Muscle of back (tissue), 13 donors: ENCODE results near the gene STX3. TPM values are rescaled to one million over a fixed set of nuclear protein-coding genes. Genes with fewer than 3 reads are reported as not detected.

ENCODE experiments used
- DNase-seq, 3 donors: peaks; one replicate each; pipeline versions ENCODE4 v3.0.0 to v3.0.0-alpha.2; 2013
- long read RNA-seq, 9 donors: transcript quantifications; one replicate each; lab custom pipeline, GENCODE V29; 2026
- polyA plus RNA-seq, 10 donors: library from polyadenylated mRNA; unstranded; fragments of 120-200 nt; gene quantifications; one replicate each; pipeline ENCODE4 v1.2.1, GENCODE V29; 2013; ENCODE audit not compliant: insufficient read length in 10 of 10

STX3 gene
- 1 to 10 TPM; 2.9 to 8.5 (median 5.4) TPM for polyA plus RNA-seq
- long read RNA-seq, donor 1 = 0 reads
- long read RNA-seq, donor 2 = 0 reads
- long read RNA-seq, donor 3 = 0 reads
- long read RNA-seq, donor 4 = 0 reads
- long read RNA-seq, donor 5, partial matches to known transcripts = 0 of 1 reads
- long read RNA-seq, donor 5, other reads (novel, unspliced or antisense) = 0 of 1 reads
- long read RNA-seq, donor 6 = 0 reads
- long read RNA-seq, donor 7, partial matches to known transcripts = 0 of 1 reads
- long read RNA-seq, donor 7, other reads (novel, unspliced or antisense) = 0 of 1 reads
- long read RNA-seq, donor 8 = 0 reads
- long read RNA-seq, donor 9 = 0 reads

DNA sequence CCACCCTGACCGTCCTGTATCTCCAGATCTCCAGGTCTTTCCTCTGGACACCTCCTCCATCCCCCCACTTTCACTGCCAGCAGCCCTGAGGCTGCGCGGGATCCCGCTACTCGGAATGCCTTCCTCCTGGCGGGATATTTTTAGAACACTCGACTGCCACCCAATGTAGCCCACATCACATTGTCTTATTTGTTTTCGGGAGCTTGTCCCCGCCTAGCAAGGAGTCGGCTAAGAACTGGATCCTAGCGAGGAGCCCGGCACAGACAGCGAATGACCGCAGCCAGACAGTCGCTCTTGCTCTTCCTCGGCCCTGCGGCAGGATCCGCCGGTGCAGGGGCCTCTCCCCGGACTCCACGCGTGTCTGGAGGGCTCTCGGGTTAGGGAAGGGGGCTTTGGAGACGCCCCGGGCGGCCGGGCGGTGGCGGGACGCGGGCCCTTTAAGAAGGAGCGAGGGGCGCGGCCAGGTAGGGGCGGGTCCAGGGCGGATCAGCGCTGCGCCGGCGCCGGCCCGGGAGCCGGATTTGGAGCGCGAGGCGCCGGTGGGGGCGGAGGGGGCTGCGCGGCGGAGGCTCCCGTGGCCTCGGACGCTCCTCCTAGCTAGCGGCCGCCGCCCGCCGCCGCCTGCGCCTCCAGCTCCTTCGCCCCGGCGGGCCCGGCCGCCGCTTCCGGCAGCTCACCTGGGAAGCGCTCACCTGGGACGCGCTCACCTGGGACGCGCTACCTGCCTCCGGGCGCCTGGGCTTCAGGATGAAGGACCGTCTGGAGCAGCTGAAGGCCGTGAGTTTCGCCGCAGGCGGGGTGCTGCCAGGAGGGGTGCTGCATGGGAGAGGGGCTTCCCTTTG, at the start of gene STX3:
STX3 (plus strand) TSS at position 518 of the 842 bp plus-strand sequence; CDS start at position 748, 230 bp downstream.
- peak; percentile 20 to 58 (median 27) for DNase-seq

DNA sequence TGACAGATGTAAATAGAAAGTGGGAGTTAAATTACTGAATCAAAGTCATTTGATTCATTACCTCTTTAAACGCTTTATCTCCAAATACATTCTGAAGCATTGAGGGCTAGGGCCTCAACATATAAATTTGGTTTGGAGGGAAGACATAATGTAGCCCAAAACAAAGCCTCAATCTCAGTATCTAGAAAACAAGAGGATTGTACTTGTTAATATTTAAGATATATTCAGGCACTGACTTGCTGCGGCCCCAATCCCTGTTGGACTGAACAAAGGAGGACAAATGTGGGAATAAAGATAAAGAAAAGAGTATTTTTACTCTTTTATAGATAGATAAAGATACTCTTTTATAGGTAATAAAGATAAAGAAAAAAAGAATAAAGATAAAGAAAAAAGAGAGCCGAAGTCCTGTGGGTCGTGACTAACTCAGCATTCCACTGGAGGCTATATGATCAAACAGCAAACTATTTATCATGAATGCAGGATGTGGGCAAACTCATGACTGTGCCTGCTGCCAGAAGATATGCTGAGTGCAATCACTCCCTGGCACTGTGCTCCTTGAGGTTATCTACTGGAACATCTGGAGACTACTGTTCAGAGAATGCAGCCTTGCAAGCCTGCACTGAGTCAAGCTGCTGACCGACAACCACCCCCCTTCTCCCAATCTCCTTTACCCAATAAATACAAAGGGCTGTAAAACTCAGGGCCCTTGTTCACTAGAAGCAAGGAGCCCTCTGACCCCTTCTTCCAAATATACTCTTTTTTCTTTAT, 48.5 kb upstream of the STX3 start:
- DNase-seq = peak in 1 of 3 donors; percentile 44

DNA sequence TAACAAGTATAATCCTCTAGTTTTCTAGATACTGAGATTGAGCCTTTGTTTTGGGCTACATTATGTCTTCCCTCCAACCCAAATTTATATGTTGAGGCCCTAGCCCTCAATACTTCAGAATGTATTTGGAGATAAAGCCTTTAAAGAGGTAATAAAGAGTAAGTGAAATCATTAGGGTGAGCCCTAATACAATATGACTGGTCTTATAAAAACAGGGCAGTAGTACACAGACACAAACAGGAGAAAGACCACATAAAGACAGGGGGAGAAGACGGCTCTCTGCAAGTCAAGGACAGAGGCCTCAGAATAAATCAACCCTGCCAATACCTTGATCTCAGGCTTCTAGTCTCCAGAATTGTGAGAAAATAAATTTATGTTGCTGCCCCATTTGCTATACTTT, 47.8 kb upstream of the STX3 start:
- DNase-seq = no peak

DNA sequence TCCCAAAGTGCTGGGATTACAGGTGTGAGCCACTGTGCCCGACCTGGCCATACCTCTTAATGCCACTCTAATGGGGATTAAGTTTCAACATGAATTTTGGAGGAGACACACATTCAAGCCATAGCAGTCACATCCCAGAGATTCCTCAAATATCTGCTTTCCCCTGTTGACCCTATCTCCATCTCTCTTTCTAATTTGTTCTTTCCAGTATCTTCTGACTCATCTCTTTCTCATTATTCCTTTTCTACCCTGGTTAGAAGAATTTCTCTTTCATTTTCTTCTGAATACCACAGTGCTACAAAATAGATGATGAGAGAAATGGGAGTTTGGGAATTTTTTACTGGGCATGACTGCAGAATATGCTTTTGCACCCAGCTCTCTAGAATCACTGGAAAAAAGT, 46.6 kb upstream of the STX3 start:
- DNase-seq = no peak

DNA sequence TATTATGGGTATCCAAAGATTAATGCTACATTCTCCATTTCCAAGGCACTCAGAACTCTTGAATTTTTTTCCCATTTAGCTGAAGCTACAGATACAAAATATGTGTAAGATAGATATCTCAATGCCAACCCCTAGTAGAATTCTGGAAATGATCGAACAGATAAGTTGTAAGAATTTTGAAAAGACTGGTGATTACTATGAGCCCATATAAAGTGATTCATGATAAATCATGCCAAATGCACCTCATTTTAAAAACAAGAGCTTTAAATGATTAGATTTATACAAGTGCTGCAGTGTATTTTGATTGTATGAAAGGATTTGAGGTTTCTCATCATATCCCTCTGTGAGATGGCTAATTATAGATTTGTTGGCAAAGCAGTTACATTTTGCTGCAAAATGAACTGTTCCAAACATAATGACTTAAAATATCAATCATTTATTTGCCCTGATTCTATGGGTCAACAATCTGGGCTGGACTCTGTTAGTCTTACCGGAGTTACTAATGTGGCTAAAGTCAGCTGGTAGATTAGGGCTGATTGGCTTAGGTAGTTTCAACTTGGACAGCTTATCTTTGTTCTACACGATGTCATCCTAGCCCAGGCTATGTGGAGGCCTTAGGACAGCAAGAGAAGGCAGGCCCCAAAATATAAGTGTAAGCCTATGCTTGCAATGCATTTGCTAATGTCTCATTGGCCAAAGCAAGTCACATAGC, 44.9 kb upstream of the STX3 start:
- no peak for DNase-seq

DNA sequence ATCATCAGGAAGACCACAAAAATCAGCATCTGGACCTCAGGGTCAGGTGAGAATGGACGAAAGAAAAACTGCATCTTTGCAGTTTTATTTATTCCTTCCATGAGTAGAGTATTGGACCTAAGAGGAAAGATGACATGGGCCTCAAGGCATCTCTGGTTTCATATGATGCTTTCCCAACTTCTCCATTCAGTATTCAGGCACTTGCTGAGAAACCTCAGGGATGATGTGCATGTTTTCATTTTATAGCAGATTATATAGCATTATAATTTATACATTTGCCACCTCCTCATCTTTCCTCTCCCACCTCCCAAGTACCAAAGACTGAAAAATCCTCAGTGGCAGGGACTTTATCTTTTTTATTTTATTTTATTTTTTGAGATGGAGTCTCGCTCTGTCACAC, 41.4 kb upstream of the STX3 start, which contains the start of gene OR10V1:
OR10V1 (minus strand) TSS at position 101 of the 400 bp plus-strand sequence; CDS start at position 101, 0 bp downstream.
- no peak for DNase-seq

DNA sequence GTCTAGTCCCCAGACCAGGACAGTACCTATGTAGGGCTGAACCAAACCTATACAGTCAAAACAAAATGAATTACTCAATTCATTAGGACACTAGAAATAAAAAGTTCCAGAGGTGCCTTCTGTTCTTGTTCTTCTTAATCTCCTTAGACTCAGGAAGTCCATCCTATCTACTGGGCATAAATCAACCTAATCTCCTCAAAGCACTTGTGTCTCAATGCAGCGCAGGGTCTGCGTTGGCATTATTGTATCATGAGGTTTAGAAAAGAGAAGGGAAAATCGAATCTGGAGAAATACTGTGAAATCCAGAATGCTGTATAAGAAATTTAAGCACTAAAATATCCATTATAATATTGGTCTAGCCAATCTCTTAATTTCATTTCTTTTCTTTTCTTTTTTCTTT, 39.1 kb upstream of the STX3 start:
- DNase-seq = no peak

DNA sequence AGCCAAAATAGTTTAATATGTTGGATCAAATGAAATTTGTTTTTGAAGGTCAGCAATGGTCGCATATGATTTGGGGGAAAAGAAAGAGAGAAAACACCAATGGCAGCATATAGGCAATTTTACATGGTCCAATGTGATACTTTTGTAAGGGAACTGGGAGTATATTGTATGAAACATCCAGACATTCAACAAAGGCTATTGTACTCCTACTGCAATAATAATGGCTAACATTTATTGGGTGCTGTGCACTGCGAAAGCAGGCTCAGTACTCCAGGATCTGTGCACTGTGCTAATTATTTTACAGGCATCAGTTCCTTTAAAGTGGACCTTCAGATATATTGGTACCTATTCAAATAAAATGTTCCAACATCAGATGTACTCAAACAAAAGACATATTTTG, 35.6 kb upstream of the STX3 start:
- no peak for DNase-seq

DNA sequence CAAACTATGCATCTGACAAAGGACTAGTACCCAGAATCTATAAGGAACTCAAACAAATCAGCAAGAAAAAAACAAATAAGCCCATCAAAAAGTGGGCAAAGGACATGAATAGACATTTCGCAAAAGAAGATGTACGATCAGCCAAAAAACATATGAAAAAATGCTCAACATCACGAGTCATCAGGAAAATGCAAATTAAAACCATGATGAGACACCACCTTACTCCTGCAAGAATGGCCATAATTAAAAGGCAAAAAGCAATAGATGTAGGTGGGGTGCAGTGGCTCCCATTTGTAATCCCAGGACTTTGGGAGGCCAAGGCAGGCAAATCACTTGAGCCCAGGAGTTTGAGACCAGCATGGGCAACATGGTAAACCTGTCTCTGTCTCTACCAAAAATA, 31.1 kb upstream of the STX3 start:
- DNase-seq = no peak

DNA sequence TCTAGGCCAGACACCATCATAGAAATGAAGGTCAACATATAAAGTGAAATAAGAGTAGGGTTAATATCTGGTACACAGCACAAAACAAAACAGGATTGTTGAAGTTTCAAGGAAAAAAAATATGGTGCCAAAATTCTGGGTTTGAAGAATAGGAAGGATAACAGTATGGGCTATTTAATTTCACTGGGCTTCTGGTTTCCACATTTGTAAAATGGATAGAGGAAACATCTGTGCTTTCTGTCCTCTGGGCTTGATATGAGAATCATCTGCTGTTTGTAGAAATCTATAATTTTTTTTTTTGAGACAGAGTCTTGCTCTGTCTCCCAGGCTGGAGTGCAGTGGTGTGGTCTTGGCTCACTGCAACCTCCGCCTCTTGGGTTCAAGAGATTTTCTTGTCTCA, 27.8 kb upstream of the STX3 start:
- peak in 1 of 3 donors; percentile 7 for DNase-seq

DNA sequence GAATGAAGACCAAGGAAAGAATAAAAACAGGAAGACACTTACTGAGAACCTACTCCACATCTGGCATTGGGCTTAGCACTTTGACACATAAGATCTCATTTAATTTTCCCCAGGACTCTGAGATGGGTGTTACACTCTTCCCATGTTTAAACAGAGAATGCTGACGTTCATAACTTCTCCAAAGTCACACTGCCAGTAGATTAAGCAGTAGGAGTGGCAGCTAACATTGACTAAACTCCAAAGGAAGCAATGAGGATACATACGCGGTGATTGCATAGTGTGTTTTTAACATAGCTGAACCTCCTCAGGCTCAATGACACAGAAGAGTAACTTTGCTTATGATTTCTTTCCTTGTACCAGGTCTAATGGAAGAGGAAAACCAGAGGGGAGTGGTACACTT, 27.0 kb upstream of the STX3 start:
- peak in 1 of 3 donors; percentile 7 for DNase-seq

DNA sequence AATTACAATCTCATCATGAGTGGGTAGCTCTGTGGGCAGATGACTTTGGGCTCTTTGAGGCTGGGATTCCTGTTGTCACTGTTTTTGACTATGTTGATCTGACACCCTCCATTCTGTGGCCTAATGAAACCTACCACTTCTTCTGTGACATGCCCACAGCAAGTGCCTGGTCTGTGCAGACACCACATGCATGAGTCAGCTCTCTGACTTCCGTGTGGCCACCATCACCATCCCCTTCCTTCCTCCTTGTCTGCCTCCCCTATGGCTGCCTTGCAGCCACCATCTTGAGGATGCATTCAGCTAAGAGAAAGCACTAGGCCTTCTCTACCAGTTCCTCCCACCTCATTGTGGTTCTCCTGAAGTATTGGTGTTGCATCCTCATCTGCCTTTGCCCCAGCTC, 26.3 kb upstream of the STX3 start:
- DNase-seq = no peak

DNA sequence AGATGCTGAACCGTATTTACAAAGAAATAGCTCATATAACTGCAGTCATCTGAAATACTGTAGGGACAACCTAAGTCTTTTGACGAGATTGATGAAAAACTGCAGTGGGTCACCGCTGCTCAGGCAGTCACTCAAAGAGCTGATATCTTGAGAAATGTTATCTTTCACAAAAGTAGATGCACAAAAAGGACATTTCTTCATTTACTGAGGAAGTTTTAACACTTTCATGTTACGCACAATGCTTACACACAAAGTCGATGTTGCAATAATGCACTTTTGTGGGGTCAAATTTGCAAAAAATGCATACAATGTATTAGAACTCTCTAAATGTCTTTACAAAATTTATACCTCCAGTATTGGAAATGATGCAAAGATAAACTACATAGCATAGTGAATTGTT, 25.3 kb upstream of the STX3 start:
- no peak for DNase-seq

DNA sequence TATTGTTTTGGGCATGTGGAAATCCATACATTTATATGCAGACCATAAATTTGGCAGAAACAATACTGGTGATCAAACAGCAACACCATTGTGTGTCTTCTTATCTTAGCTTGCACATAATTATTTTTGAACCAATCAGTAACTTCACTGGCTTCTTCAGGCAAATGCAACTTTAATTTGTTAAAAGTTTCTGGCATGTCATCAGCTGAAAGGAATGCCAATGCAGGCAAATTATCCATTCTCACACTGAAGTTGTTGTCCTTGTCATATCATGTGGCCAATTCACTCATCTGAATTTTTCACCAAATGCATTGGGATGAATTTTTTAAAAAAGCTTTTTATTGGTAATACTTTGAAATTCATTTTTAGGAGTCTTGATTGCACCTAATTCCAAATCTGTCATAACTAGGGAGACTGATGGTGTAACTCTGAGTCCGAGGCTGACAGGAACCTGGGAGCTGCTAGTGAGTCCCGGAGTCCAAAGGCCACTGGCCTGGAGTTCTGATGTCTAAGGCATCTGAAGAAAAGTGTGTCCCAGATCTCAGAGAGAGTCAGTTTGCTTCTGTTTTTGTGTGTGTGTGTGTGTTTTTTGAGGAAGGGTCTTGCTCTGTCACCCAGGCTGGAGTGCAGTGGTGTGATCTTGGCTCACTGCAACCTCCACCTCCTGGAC, 24.1 kb upstream of the STX3 start:
- DNase-seq = no peak

DNA sequence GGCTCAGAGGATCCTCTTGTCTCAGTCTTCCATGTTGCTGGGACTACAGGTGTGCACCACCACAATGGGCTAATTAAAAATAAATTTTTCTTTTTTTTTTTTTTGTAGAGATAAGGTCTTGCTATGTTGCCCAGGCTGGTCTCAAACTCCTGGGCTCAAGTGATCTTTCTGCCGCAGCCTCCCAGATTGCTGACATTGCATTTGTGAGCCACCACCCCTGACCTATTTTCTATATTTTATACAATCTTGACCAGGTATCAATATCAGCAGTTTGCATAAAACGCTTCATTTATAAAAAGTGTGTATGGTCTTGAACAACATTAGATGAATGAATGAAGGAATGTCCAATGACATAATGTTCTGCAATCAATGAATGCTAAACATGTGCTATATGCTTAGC, 9.1 kb upstream of the STX3 start:
- no peak for DNase-seq

DNA sequence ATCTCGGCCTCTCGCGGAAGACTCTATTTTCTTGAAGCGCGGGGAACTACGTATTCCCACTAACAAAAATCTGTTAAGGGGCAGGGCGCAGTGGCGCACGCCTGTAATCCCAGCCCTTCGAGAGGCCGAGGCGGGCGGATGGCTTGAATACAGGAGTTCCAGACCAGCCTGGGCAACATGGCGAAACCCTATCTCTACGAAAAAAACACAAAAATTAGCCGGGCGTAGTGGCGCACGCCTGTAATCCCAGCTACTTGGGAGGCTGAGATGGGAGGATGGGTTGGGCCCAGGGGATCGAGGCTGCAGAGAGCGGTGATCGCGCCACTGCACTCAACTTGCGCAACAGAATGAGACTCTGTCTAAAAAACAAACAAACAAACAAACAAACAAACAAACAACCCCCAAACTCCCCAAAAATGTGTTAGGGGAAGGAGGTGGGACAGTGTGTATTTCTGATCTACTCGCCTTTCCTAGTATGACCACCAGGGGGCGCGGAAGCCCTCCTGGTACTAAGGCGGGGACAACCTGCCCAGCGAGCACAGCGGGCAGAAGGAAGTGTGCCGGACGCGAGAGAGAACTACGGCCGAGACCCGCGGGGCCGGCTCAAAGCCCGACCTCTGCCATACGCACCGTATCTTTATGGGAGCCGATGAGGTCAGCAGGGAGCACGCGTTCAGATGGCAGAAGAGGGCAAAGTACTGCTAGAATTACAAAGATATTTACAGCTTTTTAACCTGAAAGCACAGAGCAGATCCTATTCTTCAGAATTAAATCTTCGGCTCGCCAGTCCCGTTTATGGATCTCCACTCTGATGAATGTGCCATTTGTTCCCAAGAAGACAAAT, 1.3 kb upstream of the STX3 start:
- DNase-seq = peak; percentile 56 to 87 (median 83)

DNA sequence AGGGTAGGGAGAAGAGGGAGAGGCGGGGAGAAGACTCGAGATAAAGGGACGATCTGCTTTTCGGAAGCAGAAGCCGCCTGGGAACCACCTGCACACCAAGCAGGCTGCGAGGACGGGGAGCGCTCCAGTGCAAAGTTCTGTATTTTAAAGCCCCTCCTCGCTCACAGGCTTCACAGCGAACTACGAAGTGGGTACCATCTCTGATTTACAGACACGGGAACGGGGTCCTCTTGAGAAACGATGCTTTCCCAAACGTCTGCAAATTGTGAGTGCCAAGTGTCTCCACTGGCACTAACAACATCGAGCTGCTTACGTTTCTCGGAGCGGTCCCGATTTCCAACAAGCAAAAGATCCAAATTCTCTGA, 700 bp upstream of the STX3 start:
- DNase-seq = peak in 1 of 3 donors; percentile 10

DNA sequence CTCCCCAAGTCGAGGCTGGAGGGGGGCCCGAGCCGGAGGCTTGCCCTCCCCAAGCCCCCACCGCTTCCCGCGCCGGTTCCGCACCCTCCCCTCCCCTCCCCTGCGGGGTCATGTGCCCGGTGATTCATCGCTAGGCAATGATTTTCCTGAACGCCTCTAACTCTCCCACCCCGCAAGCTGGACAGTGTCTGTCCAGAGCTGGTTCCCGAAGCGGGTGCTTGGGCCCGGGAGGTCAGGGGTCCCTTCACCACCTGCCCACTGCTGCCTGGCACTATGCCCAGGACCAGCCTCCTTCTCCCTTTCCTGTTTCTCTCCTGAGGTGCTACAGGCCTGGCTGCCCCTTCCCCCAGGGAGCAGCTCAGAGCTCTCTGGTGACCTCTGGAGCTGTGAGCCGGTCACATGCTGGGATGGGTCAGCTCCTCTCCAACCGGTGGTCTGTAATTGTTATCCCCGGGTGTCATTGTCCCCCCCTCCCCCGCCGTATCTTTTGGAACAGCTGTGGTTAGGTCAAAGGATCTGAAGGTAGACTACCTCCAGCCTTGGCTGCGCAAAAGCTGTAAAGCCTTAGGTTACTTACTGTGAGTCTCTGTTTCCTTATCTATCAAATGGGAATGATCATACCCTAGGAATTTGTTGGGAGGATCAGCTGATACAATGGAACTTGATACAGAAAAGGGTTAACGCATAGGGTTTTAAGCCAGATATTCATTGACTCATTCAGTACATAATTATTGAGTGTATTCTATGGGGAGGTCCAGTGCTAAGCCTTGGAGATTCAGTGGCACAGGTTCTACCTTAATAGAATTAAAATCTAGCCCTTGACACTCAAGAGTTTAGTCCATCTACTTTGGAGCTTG, 753 bp downstream of the STX3 start:
- DNase-seq = peak in 2 of 3 donors; percentile 25 to 51

DNA sequence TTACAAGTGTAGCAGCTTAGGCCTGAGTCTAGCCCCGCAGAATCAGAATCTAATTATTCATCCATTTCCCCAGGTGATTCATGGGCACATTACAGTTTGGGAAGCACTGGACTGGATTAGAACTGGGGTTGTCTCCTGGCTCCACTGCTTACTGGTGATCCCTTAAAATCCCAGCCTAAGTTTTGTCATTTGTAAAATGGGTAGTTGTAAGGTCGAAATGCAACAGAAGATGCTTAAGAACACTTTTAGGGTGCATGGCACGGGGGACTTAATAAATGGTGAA, 1.3 kb downstream of the STX3 start:
- no peak for DNase-seq
